Upper lobe of left lung (tissue), 6 donors: Measurements from ENCODE around the gene PLEKHA8. TPM values are rescaled to one million over a fixed set of nuclear protein-coding genes. Genes with fewer than 3 reads are reported as not detected.
A peak's percentile ranks its signal among the peaks of the same experiment; 100 is the strongest.

Source experiments
- ATAC-seq, 2 donors: fragments of 200-7000 bp; cut with Tn5 transposase; one replicate each; pipeline ENCODE4 v1.9.1; 2022; ENCODE audit warnings: mild to moderate bottlenecking in 2 of 2, moderate library complexity in 2 of 2; ENCODE audit not compliant: low FRiP score in 2 of 2
- DNase-seq, 2 donors: peaks; one replicate each; pipeline ENCODE4 v3.0.0-alpha.2; 2019 to 2020
- H3K27ac ChIP-seq, 4 donors: fragments of 200-600 bp; sonication (generic); one replicate each; pipeline ENCODE4 v1.5.1; 2016 to 2019
- H3K27me3 ChIP-seq, 4 donors: fragments of 200-600 bp; sonication (generic); one replicate each; pipeline ENCODE4 v1.5.1; 2017 to 2019
- H3K36me3 ChIP-seq, 4 donors: fragments of 200-600 bp; sonication (generic); one replicate each; pipeline ENCODE4 v1.5.1; 2016 to 2019
- H3K4me1 ChIP-seq, 4 donors: fragments of 200-600 bp; sonication (generic); one replicate each; pipeline ENCODE4 v1.5.1; 2018 to 2019
- H3K4me3 ChIP-seq, 4 donors: fragments of 200-600 bp; sonication (generic); one replicate each; pipeline ENCODE4 v1.5.1; 2017 to 2019; ENCODE audit warnings: mild to moderate bottlenecking in 2 of 4, moderate library complexity in 1 of 4
- H3K9me3 ChIP-seq, 4 donors: fragments of 200-600 bp; sonication (generic); one replicate each; pipeline ENCODE4 v1.5.1; 2018 to 2019
- CTCF ChIP-seq, 6 experiments: fragments of 450-650 bp in 4 of 6; fragments of 200-600 bp in 2 of 6; sonication (generic) in 2 of 6; IDR thresholded peaks; one replicate each; pipeline ENCODE4 v1.5.1; 2016 to 2019; ENCODE audit warnings: antibody characterized with exemption in 6 of 6
- EP300 ChIP-seq, 4 donors: sonication (generic); formaldehyde crosslinking; IDR thresholded peaks; one replicate each; pipeline ENCODE4 v1.5.1; 2017; ENCODE audit warnings: antibody characterized with exemption in 4 of 4, control low read depth in 2 of 4
- POLR2A ChIP-seq, 4 donors: fragments of 450-650 bp; IDR thresholded peaks; one replicate each; pipeline ENCODE4 v1.5.1; 2016 to 2017; ENCODE audit warnings: antibody characterized with exemption in 4 of 4, mild to moderate bottlenecking in 2 of 4
- POLR2AphosphoS5 ChIP-seq, 2 donors: sonication (generic); formaldehyde crosslinking; IDR thresholded peaks; one replicate each; pipeline ENCODE4 v1.5.1; 2017; ENCODE audit warnings: antibody characterized with exemption in 2 of 2
- WGBS, 2 donors: methylation state at CpG; one replicate each; pipeline ENCODE4 v1.1.5; 2017 to 2018; 5-methylcytosine and 5-hydroxymethylcytosine counted together
- total RNA-seq, 6 donors: library from RNA; depleted of rRNA in 4 of 6; stranded (reverse); fragments of >200 nt in 4 of 6; gene quantifications; one replicate each; pipeline versions ENCODE4 v1.1.0 to v1.2.1, GENCODE V29; 2016 to 2021
- donor health status: DM: no; HTN: no; CAD: no; lungs with moderate emphysema.
- donor health status: DM: no; HTN: yes; CAD: no; lungs with severe emphysema.

Gene PLEKHA8
- total RNA-seq, 6 donors from 2014 or later, result 5.8 to 22.0 (median 10.8) TPM

GRCh38 chr7:30144657-30145306, 116.6 kb downstream of the PLEKHA8 start:
- TF ChIP-seq POLR2A (IDR thresholded peaks at IDR 0.05), result no peak
- TF ChIP-seq CTCF (IDR thresholded peaks at IDR 0.05), result no peak
- no peak for TF ChIP-seq POLR2AphosphoS5 (IDR thresholded peaks at IDR 0.05)
- TF ChIP-seq EP300 (IDR thresholded peaks at IDR 0.05), result no peak
- Histone ChIP-seq H3K4me1 (peaks cover 41 to 68% (median 46%) of the 10 kb centered on the region in 4 donors), H3K9me3 (no peaks in the 10 kb centered on the region), H3K27ac (peak overlapping the region in 2 of 4 donors; percentile 80), H3K27me3 (no peaks in the 10 kb centered on the region), H3K4me3 (no peak overlapping the region), H3K36me3 (peaks cover 0 to 6% (median 0%) of the 10 kb centered on the region in 4 donors)
- DNase-seq, result no peak
- no peak for ATAC-seq
- 83% methylated on average over 5 of the region's 5 CpGs for WGBS, 2 donors

DNA sequence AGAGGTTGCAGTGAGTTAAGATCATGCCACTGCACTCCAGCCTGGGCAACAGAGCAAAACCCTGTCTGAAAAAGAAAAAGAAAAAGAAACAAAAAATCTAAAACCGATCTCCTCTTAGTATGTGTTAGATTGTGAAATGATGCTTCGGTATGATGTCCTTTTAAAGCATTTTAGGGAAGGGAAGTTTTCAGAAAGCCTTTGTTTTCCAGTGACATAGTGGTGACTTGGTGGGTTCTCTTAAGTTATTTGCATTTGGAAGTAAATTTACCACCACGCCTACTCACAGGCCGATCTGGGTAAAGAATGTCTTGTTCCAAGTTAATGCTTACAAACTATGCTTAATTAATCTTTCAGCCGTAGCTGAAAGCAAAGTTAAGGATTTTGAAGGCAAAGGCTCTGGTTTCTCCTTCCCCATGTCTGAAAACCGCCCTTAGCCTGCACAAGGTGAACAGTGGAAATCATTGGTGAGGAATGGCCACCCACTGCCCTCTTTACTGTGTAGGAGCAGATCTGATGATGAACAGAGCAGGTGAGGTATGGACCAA, 117.3 kb downstream of the PLEKHA8 start:
- DNase-seq (no peak), ATAC-seq (no peak)
- peaks cover 0 to 11% (median 0%) of the 10 kb centered on the region in 4 donors for H3K36me3 ChIP-seq
- no peak overlapping the region for H3K4me3 ChIP-seq
- peak overlapping the region in 2 of 4 donors; percentile 0 to 30 for H3K27ac ChIP-seq
- H3K4me1 ChIP-seq, result peaks cover 37 to 63% (median 44%) of the 10 kb centered on the region in 4 donors
- 79% methylated on average over 6 of the region's 6 CpGs for WGBS, 2 donors
- no peaks in the 10 kb centered on the region for H3K9me3 ChIP-seq
- no peaks in the 10 kb centered on the region for H3K27me3 ChIP-seq
- no peak for TF ChIP-seq POLR2AphosphoS5 (IDR thresholded peaks at IDR 0.05)
- no peak for TF ChIP-seq EP300 (IDR thresholded peaks at IDR 0.05)
- no peak for TF ChIP-seq POLR2A (IDR thresholded peaks at IDR 0.05)
- no peak for TF ChIP-seq CTCF (IDR thresholded peaks at IDR 0.05)

DNA sequence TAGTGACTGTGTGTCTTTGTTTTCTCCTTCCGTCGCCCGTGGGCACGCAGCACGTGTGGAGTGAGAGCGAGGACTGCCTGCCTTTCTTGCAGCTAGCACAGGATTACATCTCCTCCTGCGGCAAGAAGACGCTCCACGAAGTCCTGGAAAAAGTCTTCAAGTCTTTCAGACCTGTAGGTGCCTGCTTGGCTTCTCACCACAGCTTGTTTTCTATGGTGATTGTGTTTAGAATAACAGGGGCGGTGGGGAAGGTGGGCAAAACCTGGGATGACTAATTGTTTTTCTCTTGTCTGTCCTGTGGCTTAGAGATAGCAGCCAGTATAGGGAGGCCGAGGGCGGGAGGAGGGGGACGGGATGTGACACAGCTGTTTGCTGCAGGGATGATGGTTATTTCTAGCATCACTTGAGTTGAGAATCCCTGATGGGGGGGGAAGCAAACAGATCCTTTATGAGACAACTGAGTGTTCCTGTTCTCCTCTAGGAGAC, 118.0 kb downstream of the PLEKHA8 start:
- Histone ChIP-seq H3K27me3 (no peaks in the 10 kb centered on the region), H3K4me1 (peaks cover 33 to 57% (median 39%) of the 10 kb centered on the region in 4 donors), H3K4me3 (no peak overlapping the region)

DNA sequence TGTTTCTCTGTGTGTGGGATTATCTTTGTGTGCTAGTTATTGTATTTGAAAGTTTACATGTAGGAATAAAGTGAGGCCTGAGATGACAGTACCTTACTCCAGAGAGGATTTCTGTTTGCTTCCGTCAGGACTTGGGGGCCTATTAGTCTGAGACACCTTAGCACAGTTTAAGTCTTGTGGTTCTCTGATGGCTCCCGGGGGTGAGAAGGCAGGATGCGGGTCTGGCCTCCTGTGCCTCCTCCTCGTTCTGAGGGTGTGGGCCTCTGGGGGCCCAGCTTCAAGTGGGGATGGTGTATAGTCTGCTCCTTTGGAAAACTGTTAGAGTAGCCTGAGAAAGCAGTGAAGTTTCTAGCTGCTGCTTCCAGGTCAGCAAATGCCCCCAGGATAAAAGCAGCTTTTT, 119.0 kb downstream of the PLEKHA8 start:
- no peak for TF ChIP-seq CTCF (IDR thresholded peaks at IDR 0.05)
- TF ChIP-seq POLR2A (IDR thresholded peaks at IDR 0.05), result no peak
- no peak for TF ChIP-seq POLR2AphosphoS5 (IDR thresholded peaks at IDR 0.05)
- no peak for TF ChIP-seq EP300 (IDR thresholded peaks at IDR 0.05)
- WGBS, 2 donors, result 68 to 71% methylated on average over 4 of the region's 4 CpGs
- Histone ChIP-seq H3K27ac (no peak overlapping the region), H3K4me3 (no peak overlapping the region), H3K9me3 (no peaks in the 10 kb centered on the region), H3K27me3 (no peaks in the 10 kb centered on the region), H3K4me1 (peaks cover 24 to 46% (median 29%) of the 10 kb centered on the region in 4 donors), H3K36me3 (peaks cover 0 to 21% (median 5%) of the 10 kb centered on the region in 4 donors)
- no peak for DNase-seq
- ATAC-seq, result no peak

More for the DNA sequence above, 118.0 kb downstream of the PLEKHA8 start:
- TF ChIP-seq EP300 (IDR thresholded peaks at IDR 0.05) (no peak), CTCF (IDR thresholded peaks at IDR 0.05) (no peak), POLR2AphosphoS5 (IDR thresholded peaks at IDR 0.05) (no peak), POLR2A (IDR thresholded peaks at IDR 0.05) (no peak)
- WGBS, 2 donors, result 68 to 79% methylated on average over 13 of the region's 13 CpGs
- ATAC-seq, result no peak
- H3K9me3 ChIP-seq, result no peaks in the 10 kb centered on the region
- no peak for DNase-seq
- peaks cover 0 to 18% (median 0%) of the 10 kb centered on the region in 4 donors for H3K36me3 ChIP-seq
- H3K27ac ChIP-seq, result peak overlapping the region in 1 of 4 donors; percentile 0
